ENCODE data around the gene MGARP.
"Not testable (repeated sequence)": the region's sequence is repeated elsewhere in the genome, so short reads cannot be mapped to it uniquely, and the experiment has no call there.

The MGARP gene

GRCh38 chr4:139295206-139295941 is 15.3 kb upstream of the MGARP start:
- peak; percentile 94 to 98 for DNase-seq

- no peak for DNase-seq
Observed at GRCh38 chr4:139286186-139286698, 6.2 kb upstream of the MGARP start.

GRCh38 chr4:139282721-139283075 is 2.7 kb upstream of the MGARP start:
- DNase-seq, result no peak

GRCh38 chr4:139282065-139282720 is 2.2 kb upstream of the MGARP start:
- no peak for DNase-seq

- DNase-seq, result peak in 1 of 2 donors; percentile 3
Observed at GRCh38 chr4:139278912-139279759, 889 bp downstream of the MGARP start.

GRCh38 chr4:139278485-139278884 is 1.5 kb downstream of the MGARP start:
- no peak for DNase-seq

GRCh38 chr4:139275281-139275735 is 4.7 kb downstream of the MGARP start:
- DNase-seq, result no peak

- no peak for DNase-seq
Observed at GRCh38 chr4:139274790-139275189, 5.2 kb downstream of the MGARP start.

GRCh38 chr4:139273835-139274234 is 6.2 kb downstream of the MGARP start:
- DNase-seq, result no peak

GRCh38 chr4:139267301-139267700 is 12.7 kb downstream of the MGARP start:
- no peak for DNase-seq

GRCh38 chr4:139266583-139267257 is 13.3 kb downstream of the MGARP start:
- peak; percentile 15 to 70 for DNase-seq

GRCh38 chr4:139266208-139266582 is 13.8 kb downstream of the MGARP start:
- DNase-seq, result no peak

GRCh38 chr4:139265654-139266053 is 14.4 kb downstream of the MGARP start:
- no peak for DNase-seq

- DNase-seq, result no peak
Observed at GRCh38 chr4:139256349-139256748, 23.7 kb downstream of the MGARP start.

GRCh38 chr4:139255581-139255980 is 24.4 kb downstream of the MGARP start:
- DNase-seq, result not testable (repeated sequence)

GRCh38 chr4:139253713-139254112 is 26.3 kb downstream of the MGARP start:
- no peak for DNase-seq

GRCh38 chr4:139253046-139253445 is 27.0 kb downstream of the MGARP start:
- no peak for DNase-seq

- no peak for DNase-seq
Observed at GRCh38 chr4:139247700-139248238, 32.3 kb downstream of the MGARP start.

- no peak for DNase-seq
Observed at GRCh38 chr4:139247241-139247640, 32.8 kb downstream of the MGARP start.

GRCh38 chr4:139246166-139246565 is 33.9 kb downstream of the MGARP start:
- no peak for DNase-seq

- DNase-seq, result no peak
Observed at GRCh38 chr4:139245590-139245989, 34.4 kb downstream of the MGARP start.

Measured in bone marrow (tissue), 2 donors.